Measurements from ENCODE around the gene ASCC1.

GRCh38 chr10:72255977-72256729 lies 40.1 kb upstream of the ASCC1 start:
- TF ChIP-seq, protein P1, sequence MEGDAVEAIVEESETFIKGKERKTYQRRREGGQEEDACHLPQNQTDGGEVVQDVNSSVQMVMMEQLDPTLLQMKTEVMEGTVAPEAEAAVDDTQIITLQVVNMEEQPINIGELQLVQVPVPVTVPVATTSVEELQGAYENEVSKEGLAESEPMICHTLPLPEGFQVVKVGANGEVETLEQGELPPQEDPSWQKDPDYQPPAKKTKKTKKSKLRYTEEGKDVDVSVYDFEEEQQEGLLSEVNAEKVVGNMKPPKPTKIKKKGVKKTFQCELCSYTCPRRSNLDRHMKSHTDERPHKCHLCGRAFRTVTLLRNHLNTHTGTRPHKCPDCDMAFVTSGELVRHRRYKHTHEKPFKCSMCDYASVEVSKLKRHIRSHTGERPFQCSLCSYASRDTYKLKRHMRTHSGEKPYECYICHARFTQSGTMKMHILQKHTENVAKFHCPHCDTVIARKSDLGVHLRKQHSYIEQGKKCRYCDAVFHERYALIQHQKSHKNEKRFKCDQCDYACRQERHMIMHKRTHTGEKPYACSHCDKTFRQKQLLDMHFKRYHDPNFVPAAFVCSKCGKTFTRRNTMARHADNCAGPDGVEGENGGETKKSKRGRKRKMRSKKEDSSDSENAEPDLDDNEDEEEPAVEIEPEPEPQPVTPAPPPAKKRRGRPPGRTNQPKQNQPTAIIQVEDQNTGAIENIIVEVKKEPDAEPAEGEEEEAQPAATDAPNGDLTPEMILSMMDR (IDR thresholded peaks at IDR 0.05; ENCODE audit: borderline replicate concordance, extremely low read depth, low read length, poor library complexity, severe bottlenecking): no peak
- no peak for TF ChIP-seq EZH2 (IDR thresholded peaks at IDR 0.05; ENCODE audit: borderline replicate concordance, low read depth, low read length, severe bottlenecking)

Measured in DND-41 (cell line).